PC-9 (cell line): ENCODE measurements around the gene CARD11. TPM values are rescaled to one million over a fixed set of nuclear protein-coding genes. Genes with fewer than 3 reads are reported as not detected.

Experiments used
- BruUV-seq: library from RNA; stranded (reverse); fragments of 400-500 nt; replicated peaks from 2 replicates; lab custom pipeline; 2021; lab: Mats Ljungman, UMichigan
- CTCF ChIA-PET: fragments of 300-600 bp; sonication (Branson Sonifier 250); formaldehyde crosslinking; loops from one replicate; lab custom pipeline; 2022; ENCODE audit warnings: antibody characterized with exemption; lab: Charles Lee
- POLR2A ChIA-PET: fragments of 300-600 bp; sonication (Branson Sonifier 250); formaldehyde crosslinking; loops from one replicate; lab custom pipeline; 2022; ENCODE audit warnings: antibody characterized with exemption; ENCODE audit not compliant: unreplicated experiment; lab: Charles Lee
- DNase-seq, 2 experiments: peaks; one replicate each; pipeline versions ENCODE4 v3.0.0 to v3.0.0-alpha.2; 2015 to 2022; ENCODE audit warnings: mixed read lengths in 1 of 2
- H2AFZ ChIP-seq: fragments of 200-600 bp; sonication (generic); 2 replicates; pipeline ENCODE4 v1.8.1; 2017; ENCODE audit warnings: antibody characterized with exemption
- H3F3A ChIP-seq: fragments of 200-600 bp; sonication (generic); 2 replicates; pipeline ENCODE4 v1.8.1; 2017; ENCODE audit warnings: antibody characterized with exemption, mild to moderate bottlenecking, low read depth; ENCODE audit not compliant: insufficient read depth
- H3K27ac ChIP-seq: fragments of 200-600 bp; sonication (generic); 2 replicates; pipeline ENCODE4 v1.6.1; 2016; ENCODE audit warnings: mixed run types
- H3K27me3 ChIP-seq: fragments of 200-600 bp; sonication (generic); 2 replicates; pipeline ENCODE4 v1.6.1; 2016; ENCODE audit warnings: low read depth, mixed run types; ENCODE audit not compliant: insufficient read depth
- H3K36me3 ChIP-seq: fragments of 200-600 bp; sonication (generic); 2 replicates; pipeline ENCODE4 v1.6.1; 2016; ENCODE audit warnings: low read depth, mixed run types
- H3K4me1 ChIP-seq: fragments of 200-600 bp; sonication (generic); replicated peaks from 2 replicates; pipeline ENCODE4 v1.6.1; 2016; ENCODE audit warnings: mixed run types; ENCODE audit not compliant: insufficient read depth
- H3K4me2 ChIP-seq: fragments of 200-600 bp; sonication (generic); 2 replicates; pipeline ENCODE4 v1.6.1; 2017; ENCODE audit warnings: mixed run types
- H3K4me3 ChIP-seq: fragments of 200-600 bp; sonication (generic); 2 replicates; pipeline ENCODE4 v1.6.1; 2016; ENCODE audit warnings: mixed run types
- H3K79me2 ChIP-seq: fragments of 200-600 bp; sonication (generic); 2 replicates; pipeline ENCODE4 v1.6.1; 2017; ENCODE audit warnings: low read depth, mixed run types
- H3K9me2 ChIP-seq: fragments of 200-600 bp; sonication (generic); 2 replicates; pipeline ENCODE4 v1.8.1; 2017; ENCODE audit warnings: mild to moderate bottlenecking; ENCODE audit not compliant: insufficient read depth
- H3K9me3 ChIP-seq: fragments of 200-600 bp; sonication (generic); 2 replicates; pipeline ENCODE4 v1.8.1; 2016; ENCODE audit warnings: low read depth; ENCODE audit not compliant: insufficient read depth
- H4K20me1 ChIP-seq: fragments of 200-600 bp; sonication (generic); 2 replicates; pipeline ENCODE4 v1.8.1; 2017; ENCODE audit not compliant: insufficient read depth
- EZH2 ChIP-seq: fragments of 200-600 bp; sonication (generic); IDR thresholded peaks from 2 replicates; pipeline ENCODE4 v1.8.0; 2017; ENCODE audit warnings: antibody characterized with exemption, low read depth
- intact Hi-C: fragments of 100-400 bp; cut with micrococcal nuclease; formaldehyde crosslinking; loops from one replicate; pipeline ENCODE4 v1.10.0; 2022; ENCODE audit not compliant: unreplicated experiment
- total RNA-seq: library from RNA; stranded (reverse); gene quantifications from 2 replicates; pipeline ENCODE4 v1.2.3, GENCODE V29; 2021
- TF ChIP-seq, protein P1 (sequence below): fragments of 200-600 bp; sonication (generic); conservative IDR thresholded peaks from 2 replicates; pipeline ENCODE4 v1.6.1; 2017; ENCODE audit warnings: mixed run types, antibody characterized with exemption, mild to moderate bottlenecking, moderate library complexity

The CARD11 gene
- total RNA-seq, 1 experiment from 2014 or later: 62.6 TPM

DNA sequence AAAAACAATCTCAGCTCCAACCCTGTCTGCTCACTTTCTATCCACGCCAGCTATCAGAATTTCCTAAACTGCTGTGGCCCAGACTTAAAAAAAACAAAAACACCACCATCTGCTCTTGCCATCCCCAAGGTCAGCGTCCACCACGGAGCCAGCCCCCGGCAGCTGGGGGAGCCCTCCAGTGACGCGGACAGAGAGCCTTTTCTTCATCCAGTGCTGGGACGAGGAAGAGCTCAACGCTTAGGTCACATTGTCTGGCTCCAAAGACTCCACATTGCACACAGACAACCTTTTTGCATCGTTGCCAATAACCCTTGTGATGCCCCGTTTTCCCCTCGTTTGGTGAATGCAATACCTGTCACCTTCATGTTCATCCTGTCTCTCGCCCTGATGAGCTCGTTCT lies 132.2 kb downstream of the CARD11 start:
- H3K4me1 ChIP-seq: no peaks in the 10 kb centered on the region
- no peak for DNase-seq
- no TSS peak for BruUV-seq
- H3K27me3 ChIP-seq: no peaks in the 10 kb centered on the region
- H3K27ac ChIP-seq: no peak overlapping the region
- no peak overlapping the region for H2AFZ ChIP-seq
- intact Hi-C loops: no loop called here
- CTCF ChIA-PET: no interaction called here
- no peak overlapping the region for H3K4me3 ChIP-seq
- no peaks in the 10 kb centered on the region for H3K9me3 ChIP-seq
- no peaks in the 10 kb centered on the region for H3K9me2 ChIP-seq
- peaks cover 9% of the 10 kb centered on the region; the same call in 1 of the 2 replicates for H3F3A ChIP-seq
- H3K4me2 ChIP-seq: no peak overlapping the region
- 0 out of 2 replicates have a peak, but pooled peaks cover 10% of the 10 kb centered on the region for H3K36me3 ChIP-seq
- no peaks in the 10 kb centered on the region for H4K20me1 ChIP-seq
- POLR2A ChIA-PET: no interaction called here
- H3K79me2 ChIP-seq: no peaks in the 10 kb centered on the region
- TF ChIP-seq EZH2: no peak
- TF ChIP-seq, protein P1, sequence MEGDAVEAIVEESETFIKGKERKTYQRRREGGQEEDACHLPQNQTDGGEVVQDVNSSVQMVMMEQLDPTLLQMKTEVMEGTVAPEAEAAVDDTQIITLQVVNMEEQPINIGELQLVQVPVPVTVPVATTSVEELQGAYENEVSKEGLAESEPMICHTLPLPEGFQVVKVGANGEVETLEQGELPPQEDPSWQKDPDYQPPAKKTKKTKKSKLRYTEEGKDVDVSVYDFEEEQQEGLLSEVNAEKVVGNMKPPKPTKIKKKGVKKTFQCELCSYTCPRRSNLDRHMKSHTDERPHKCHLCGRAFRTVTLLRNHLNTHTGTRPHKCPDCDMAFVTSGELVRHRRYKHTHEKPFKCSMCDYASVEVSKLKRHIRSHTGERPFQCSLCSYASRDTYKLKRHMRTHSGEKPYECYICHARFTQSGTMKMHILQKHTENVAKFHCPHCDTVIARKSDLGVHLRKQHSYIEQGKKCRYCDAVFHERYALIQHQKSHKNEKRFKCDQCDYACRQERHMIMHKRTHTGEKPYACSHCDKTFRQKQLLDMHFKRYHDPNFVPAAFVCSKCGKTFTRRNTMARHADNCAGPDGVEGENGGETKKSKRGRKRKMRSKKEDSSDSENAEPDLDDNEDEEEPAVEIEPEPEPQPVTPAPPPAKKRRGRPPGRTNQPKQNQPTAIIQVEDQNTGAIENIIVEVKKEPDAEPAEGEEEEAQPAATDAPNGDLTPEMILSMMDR: no peak

DNA sequence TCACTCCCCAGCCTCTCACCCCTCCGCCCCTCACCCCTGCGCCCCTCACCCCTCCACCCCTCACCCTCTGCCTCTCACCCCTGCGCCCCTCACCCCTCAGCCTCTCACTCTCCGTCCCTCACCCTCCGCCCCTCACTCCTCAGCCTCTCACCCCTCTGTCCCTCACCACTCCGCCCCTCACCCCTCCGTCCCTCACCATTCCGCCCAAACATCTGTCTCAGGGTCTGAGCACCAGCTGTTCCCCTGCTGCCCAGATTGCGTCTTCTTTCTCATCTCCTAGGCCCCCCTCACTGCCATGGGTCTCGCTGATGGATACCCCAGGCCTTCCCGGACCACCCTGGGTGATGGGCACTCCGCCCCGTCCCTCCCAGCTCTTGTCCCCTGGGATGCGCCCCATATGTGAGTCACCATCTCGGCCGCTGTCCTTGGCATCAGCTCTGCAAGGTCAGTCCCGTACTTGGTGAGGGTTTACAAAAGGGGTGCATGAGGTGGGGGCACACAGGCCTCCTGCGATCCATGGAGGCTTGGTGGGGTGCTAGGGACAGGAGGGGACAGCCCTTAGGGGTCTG lies 134.1 kb downstream of the CARD11 start:
- Histone ChIP-seq H3K27ac (no peak overlapping the region), H3K79me2 (no peaks in the 10 kb centered on the region), H3F3A (0 out of 2 replicates have a peak, but pooled peaks cover 12% of the 10 kb centered on the region), H3K4me3 (no peak overlapping the region), H4K20me1 (no peaks in the 10 kb centered on the region), H2AFZ (no peak overlapping the region), H3K4me2 (no peak overlapping the region), H3K36me3 (no peaks in the 10 kb centered on the region), H3K9me2 (no peaks in the 10 kb centered on the region), H3K27me3 (no peaks in the 10 kb centered on the region), H3K4me1 (no peaks in the 10 kb centered on the region), H3K9me3 (no peaks in the 10 kb centered on the region)
- intact Hi-C loops: no loop called here
- POLR2A ChIA-PET: no interaction called here
- BruUV-seq: no TSS peak
- CTCF ChIA-PET: no interaction called here
- DNase-seq: no peak
- TF ChIP-seq, protein P1: no peak

DNA sequence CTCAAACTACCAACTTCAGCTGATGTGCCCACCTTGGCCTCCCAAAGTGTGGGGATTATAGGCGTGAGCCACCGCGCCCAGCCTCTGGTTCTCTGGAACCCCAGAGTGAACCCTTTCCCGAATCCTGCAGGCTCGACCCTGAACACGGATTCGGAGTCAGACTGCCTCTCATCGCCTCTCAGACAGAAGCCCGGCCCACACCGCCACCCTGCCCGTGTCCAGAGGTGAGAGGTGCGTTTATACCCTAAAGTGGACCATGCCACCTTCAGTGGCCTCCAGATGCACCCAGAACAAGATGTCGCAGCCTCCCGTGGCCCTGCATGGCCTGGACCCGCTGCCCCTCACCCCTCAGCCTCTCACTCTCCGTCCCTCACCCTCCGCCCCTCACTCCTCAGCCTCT lies 134.6 kb downstream of the CARD11 start:
- Histone ChIP-seq H3K79me2 (no peaks in the 10 kb centered on the region), H4K20me1 (no peaks in the 10 kb centered on the region), H3K9me2 (no peaks in the 10 kb centered on the region), H3K36me3 (no peaks in the 10 kb centered on the region), H3K27ac (no peak overlapping the region), H3F3A (0 out of 2 replicates have a peak, but pooled peaks cover 12% of the 10 kb centered on the region), H3K4me2 (no peak overlapping the region), H3K27me3 (no peaks in the 10 kb centered on the region), H3K4me1 (no peaks in the 10 kb centered on the region), H3K4me3 (no peak overlapping the region), H2AFZ (no peak overlapping the region), H3K9me3 (no peaks in the 10 kb centered on the region)
- POLR2A ChIA-PET: no interaction called here
- no peak for DNase-seq
- TF ChIP-seq EZH2: no peak
- TF ChIP-seq, protein P1: no peak
- CTCF ChIA-PET: no interaction called here
- BruUV-seq: no TSS peak
- intact Hi-C loops: no loop called here
